OCI-LY1 (cell line): ENCODE results near the gene CTDSP2.

ENCODE experiments used
- EZH2 ChIP-seq: fragments of 200-600 bp; sonication (generic), shearing (Covaris generic); IDR thresholded peaks from 2 replicates; pipeline ENCODE4 v1.8.0; 2017; ENCODE audit warnings: borderline replicate concordance, mixed run types, mild to moderate bottlenecking, antibody characterized with exemption, low read length, moderate library complexity, mixed read lengths
- TF ChIP-seq, protein P1 (sequence below): fragments of 200-600 bp; sonication (generic), shearing (Covaris generic); IDR thresholded peaks from 2 replicates; pipeline ENCODE4 v1.5.1; 2017; ENCODE audit warnings: mild to moderate bottlenecking, antibody characterized with exemption, low read length, moderate library complexity, mixed read lengths

DNA sequence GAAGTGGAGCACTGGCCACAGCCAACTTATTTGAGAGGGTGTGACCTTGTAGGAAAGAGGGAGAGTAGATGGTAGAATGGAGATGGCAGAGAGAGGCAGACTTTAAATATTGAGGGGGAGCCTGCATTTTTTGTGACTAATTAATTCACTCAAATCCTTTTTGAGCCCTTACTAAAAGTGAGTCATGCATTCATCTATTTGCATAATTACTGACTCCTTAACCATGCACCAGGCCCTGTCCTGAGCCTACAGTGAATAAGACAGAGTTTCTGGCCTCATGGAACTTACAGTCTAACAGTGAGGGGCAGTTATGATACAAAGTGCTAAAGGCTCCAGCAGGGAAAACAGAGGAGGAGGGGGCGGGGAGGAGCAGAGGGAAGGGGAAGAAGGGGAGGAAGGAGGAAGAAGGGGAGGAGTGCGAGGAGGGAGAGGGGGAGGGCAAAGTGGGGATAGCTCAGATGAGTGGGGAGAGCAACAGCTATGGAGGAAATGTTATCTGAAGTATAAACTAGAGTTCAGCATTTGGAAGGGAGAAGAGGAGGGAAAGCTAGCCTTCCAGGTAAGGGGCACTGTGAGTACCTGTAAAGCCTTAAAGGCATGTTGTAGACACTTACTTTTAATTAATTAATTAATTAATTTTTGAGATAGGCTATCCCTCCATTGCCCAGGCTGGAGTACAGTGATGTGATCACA lies 7.5 kb upstream of the CTDSP2 start:
- TF ChIP-seq, protein P1, sequence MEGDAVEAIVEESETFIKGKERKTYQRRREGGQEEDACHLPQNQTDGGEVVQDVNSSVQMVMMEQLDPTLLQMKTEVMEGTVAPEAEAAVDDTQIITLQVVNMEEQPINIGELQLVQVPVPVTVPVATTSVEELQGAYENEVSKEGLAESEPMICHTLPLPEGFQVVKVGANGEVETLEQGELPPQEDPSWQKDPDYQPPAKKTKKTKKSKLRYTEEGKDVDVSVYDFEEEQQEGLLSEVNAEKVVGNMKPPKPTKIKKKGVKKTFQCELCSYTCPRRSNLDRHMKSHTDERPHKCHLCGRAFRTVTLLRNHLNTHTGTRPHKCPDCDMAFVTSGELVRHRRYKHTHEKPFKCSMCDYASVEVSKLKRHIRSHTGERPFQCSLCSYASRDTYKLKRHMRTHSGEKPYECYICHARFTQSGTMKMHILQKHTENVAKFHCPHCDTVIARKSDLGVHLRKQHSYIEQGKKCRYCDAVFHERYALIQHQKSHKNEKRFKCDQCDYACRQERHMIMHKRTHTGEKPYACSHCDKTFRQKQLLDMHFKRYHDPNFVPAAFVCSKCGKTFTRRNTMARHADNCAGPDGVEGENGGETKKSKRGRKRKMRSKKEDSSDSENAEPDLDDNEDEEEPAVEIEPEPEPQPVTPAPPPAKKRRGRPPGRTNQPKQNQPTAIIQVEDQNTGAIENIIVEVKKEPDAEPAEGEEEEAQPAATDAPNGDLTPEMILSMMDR: no peak
- no peak for TF ChIP-seq EZH2
